GM08714 (cell line): ENCODE results near the gene STRN4.
A peak's percentile ranks its signal among the peaks of the same experiment; 100 is the strongest.

Experiments used
- H3K4me3 ChIP-seq: fragments of 200-500 bp; sonication (Bioruptor generic); 2 replicates; pipeline ENCODE4 v1.5.1; 2014; ENCODE audit warnings: mild to moderate bottlenecking, low read length, inconsistent platforms
- ZNF274 ChIP-seq: IDR thresholded peaks from 2 replicates; pipeline ENCODE4 v1.6.1; 2012; ENCODE audit warnings: mild to moderate bottlenecking, low read depth, low read length

The STRN4 gene

GRCh38 chr19:46759817-46760333, 13.6 kb upstream of the STRN4 start:
- H3K4me3 ChIP-seq = no peak overlapping the region
- TF ChIP-seq ZNF274 = no peak

GRCh38 chr19:46759206-46759605, 13.0 kb upstream of the STRN4 start:
- no peak for TF ChIP-seq ZNF274
- H3K4me3 ChIP-seq = no peak overlapping the region

- no peak for TF ChIP-seq ZNF274
- H3K4me3 ChIP-seq = no peak overlapping the region
Measured at GRCh38 chr19:46756544-46756888, 10.3 kb upstream of the STRN4 start.

- no peak overlapping the region for H3K4me3 ChIP-seq
- no peak for TF ChIP-seq ZNF274
Measured at GRCh38 chr19:46755853-46756543, 9.7 kb upstream of the STRN4 start.

- TF ChIP-seq ZNF274 = no peak
- no peak overlapping the region for H3K4me3 ChIP-seq
Measured at GRCh38 chr19:46755077-46755852, 9.0 kb upstream of the STRN4 start.

- H3K4me3 ChIP-seq = no peak overlapping the region
- no peak for TF ChIP-seq ZNF274
Measured at GRCh38 chr19:46753420-46754155, 7.3 kb upstream of the STRN4 start.

GRCh38 chr19:46748325-46749109, 2.3 kb upstream of the STRN4 start:
- H3K4me3 ChIP-seq = no peak overlapping the region
- TF ChIP-seq ZNF274 = no peak

GRCh38 chr19:46745521-46746280, 549 bp downstream of the STRN4 start, which contains the start of gene FKRP:
TSS of gene FKRP (plus strand) at chr19:46746057. CDS start at chr19:46755451, 9,394 bp downstream.
- no peak for TF ChIP-seq ZNF274
- H3K4me3 ChIP-seq = peak within 1 kb of the TSS; percentile 98

GRCh38 chr19:46745030-46745429, 1.2 kb downstream of the STRN4 start:
- no peak for TF ChIP-seq ZNF274
- peak overlapping the region; percentile 98 for H3K4me3 ChIP-seq

- TF ChIP-seq ZNF274 = no peak
- peak overlapping the region; percentile 98; the same call in 1 of the 2 replicates for H3K4me3 ChIP-seq
Measured at GRCh38 chr19:46744005-46744691, 2.1 kb downstream of the STRN4 start.

- H3K4me3 ChIP-seq = no peak overlapping the region
- TF ChIP-seq ZNF274 = no peak
Measured at GRCh38 chr19:46742926-46743480, 3.2 kb downstream of the STRN4 start.

GRCh38 chr19:46741447-46741846, 4.8 kb downstream of the STRN4 start:
- no peak for TF ChIP-seq ZNF274
- H3K4me3 ChIP-seq = no peak overlapping the region
